Right lobe of liver (tissue), 6 donors: ENCODE results near the gene KLHL1. TPM values are rescaled to one million over a fixed set of nuclear protein-coding genes. Genes with fewer than 3 reads are reported as not detected.

Source experiments
- ATAC-seq, 4 donors: fragments of 200-7000 bp; cut with Tn5 transposase; one replicate each; pipeline ENCODE4 v1.9.1; 2020; ENCODE audit warnings: mild to moderate bottlenecking in 4 of 4, moderate library complexity in 4 of 4
- DNase-seq, 3 donors: peaks; one replicate each; pipeline ENCODE4 v3.0.0-alpha.2; 2020
- H3K27ac ChIP-seq, 3 donors: fragments of 200-600 bp; one replicate each; pipeline ENCODE4 v1.8.0; 2022
- H3K27me3 ChIP-seq, 2 donors: fragments of 200-600 bp; one replicate each; pipeline ENCODE4 v1.8.0; 2022
- H3K36me3 ChIP-seq, 4 donors: fragments of 200-600 bp; sonication (generic) in 1 of 4; one replicate each; pipeline versions ENCODE4 v1.5.1 to v1.8.0; 2017 to 2022; ENCODE audit warnings: control low read depth in 1 of 4
- H3K4me1 ChIP-seq, 4 donors: fragments of 200-600 bp; sonication (generic) in 1 of 4; one replicate each; pipeline versions ENCODE4 v1.5.1 to v1.8.0; 2017 to 2022; ENCODE audit warnings: control low read depth in 1 of 4
- H3K4me3 ChIP-seq, 3 donors: fragments of 200-600 bp; one replicate each; pipeline ENCODE4 v1.8.0; 2022
- H3K9me3 ChIP-seq, 4 donors: fragments of 200-600 bp; sonication (generic) in 1 of 4; one replicate each; pipeline versions ENCODE4 v1.5.1 to v1.8.0; 2017 to 2022; ENCODE audit warnings: control low read depth in 1 of 4
- CTCF ChIP-seq, 4 donors: fragments of 200-600 bp in 3 of 4; fragments of 450-650 bp in 1 of 4; IDR thresholded peaks; one replicate each; pipeline versions ENCODE4 v1.5.1 to v1.8.0; 2016 to 2022; ENCODE audit warnings: antibody characterized with exemption in 4 of 4, mild to moderate bottlenecking in 2 of 4
- POLR2A ChIP-seq: fragments of 450-650 bp; IDR thresholded peaks from one replicate; pipeline ENCODE4 v1.6.1; 2017; ENCODE audit warnings: antibody characterized with exemption, mild to moderate bottlenecking
- WGBS: methylation state at CpG from one replicate; pipeline ENCODE4 v1.1.6; 2018; ENCODE audit warnings: low coverage, low lambda C conversion rate; ENCODE audit not compliant: insufficient coverage; ENCODE audit errors: missing lambda C conversion rate; 5-methylcytosine and 5-hydroxymethylcytosine counted together
- intact Hi-C, 2 donors: fragments of 100-400 bp; cut with DNase I; formaldehyde crosslinking; loops; one replicate each; pipeline versions ENCODE4 v1.11.2 to v1.14.1; 2022
- total RNA-seq, 6 experiments: library from RNA; depleted of rRNA in 2 of 6; stranded (reverse); fragments of >200 nt in 2 of 6; fragmentation: NEBNext Ultra II Directional in 3 of 6; extraction: Animal tissue kit (Norgen Biotek cat#: 25700) in 3 of 6; gene quantifications; one replicate each; pipeline versions ENCODE4 v1.1.0 to v1.2.4, GENCODE V29; 2016 to 2023
- donor health status: DM: no; HTN: yes; CAD: no.
- donor health status: DM: no; HTN: no; CAD: no.
- donor health status: DM: no; HTN: no; CAD: no.
- donor health status: DM: no; HTN: yes; CAD: no.
- donor health status: DM: no; HTN: yes; CAD: no.

KLHL1 gene
- total RNA-seq, 6 experiments from 2014 or later: not detected

GRCh38 chr13:69970520-69970919 is 137.7 kb downstream of the KLHL1 start:
- intact Hi-C loops: no loop called here
- 32% methylated on average over 2 of the region's 2 CpGs for WGBS

GRCh38 chr13:69959046-69959445 is 149.2 kb downstream of the KLHL1 start:
- ATAC-seq (no peak), DNase-seq (no peak)
- Histone ChIP-seq H3K27ac (no peak overlapping the region), H3K9me3 (no peaks in the 10 kb centered on the region), H3K4me1 (no peaks in the 10 kb centered on the region), H3K4me3 (no peak overlapping the region), H3K27me3 (no peaks in the 10 kb centered on the region), H3K36me3 (no peaks in the 10 kb centered on the region)
- intact Hi-C loops: no loop called here
- WGBS: 61% methylated on average over 2 of the region's 2 CpGs
- TF ChIP-seq CTCF (IDR thresholded peaks at IDR 0.05): no peak
- no peak for TF ChIP-seq POLR2A

More at GRCh38 chr13:69970520-69970919, 137.7 kb downstream of the KLHL1 start:
- no peaks in the 10 kb centered on the region for H3K4me1 ChIP-seq
- no peak overlapping the region for H3K4me3 ChIP-seq
- H3K9me3 ChIP-seq: no peaks in the 10 kb centered on the region
- ATAC-seq: peak in 1 of 4 donors; percentile 24
- no peak overlapping the region for H3K27ac ChIP-seq
- H3K27me3 ChIP-seq: no peaks in the 10 kb centered on the region
- TF ChIP-seq CTCF (IDR thresholded peaks at IDR 0.05): no peak
- no peak for TF ChIP-seq POLR2A
- no peak for DNase-seq
- no peaks in the 10 kb centered on the region for H3K36me3 ChIP-seq

DNA sequence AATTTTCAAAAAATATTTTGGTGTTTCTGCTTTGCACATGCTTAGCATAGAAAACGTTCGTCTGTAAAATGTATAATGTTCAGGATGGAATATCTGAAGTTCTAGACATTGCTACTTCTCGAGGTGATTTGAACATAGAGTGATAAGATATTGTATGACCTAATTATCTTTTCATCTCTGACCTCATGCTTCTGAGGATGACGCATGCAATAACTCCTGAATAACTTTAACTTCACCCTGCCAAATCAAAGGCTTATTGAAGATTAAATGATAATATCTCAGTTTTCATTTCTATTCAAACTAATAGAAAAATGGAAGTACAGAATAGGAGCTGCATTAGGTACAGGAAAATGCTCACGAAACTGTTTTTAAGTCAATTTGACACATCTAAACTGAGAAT is 151.4 kb downstream of the KLHL1 start:
- intact Hi-C loops: no loop called here
- Histone ChIP-seq H3K4me3 (no peak overlapping the region), H3K27ac (no peak overlapping the region), H3K27me3 (no peaks in the 10 kb centered on the region), H3K4me1 (no peaks in the 10 kb centered on the region), H3K9me3 (no peaks in the 10 kb centered on the region), H3K36me3 (no peaks in the 10 kb centered on the region)
- 64% methylated on average over 5 of the region's 5 CpGs for WGBS
- DNase-seq (no peak), ATAC-seq (no peak)
- TF ChIP-seq POLR2A: no peak
- no peak for TF ChIP-seq CTCF (IDR thresholded peaks at IDR 0.05)

DNA sequence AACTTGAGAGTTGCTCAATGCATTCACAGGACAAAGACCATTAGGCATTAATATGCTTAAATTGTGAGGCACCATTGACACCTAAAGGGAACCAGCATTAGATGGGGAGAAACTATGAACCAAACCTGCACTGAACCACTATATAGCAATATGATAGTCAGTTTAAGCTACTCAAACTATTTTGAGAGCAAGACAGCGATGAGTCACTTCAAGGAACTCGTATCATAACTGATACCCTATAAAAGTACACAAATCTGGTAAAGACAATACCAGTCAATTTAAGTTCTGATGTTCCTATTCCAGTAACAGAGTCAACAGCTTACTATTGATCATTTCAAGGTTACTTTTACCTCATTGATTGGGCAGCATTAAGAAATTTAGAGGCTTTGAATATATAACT is 151.9 kb downstream of the KLHL1 start:
- no peak for ATAC-seq
- Histone ChIP-seq H3K27me3 (no peaks in the 10 kb centered on the region), H3K36me3 (no peaks in the 10 kb centered on the region), H3K9me3 (no peaks in the 10 kb centered on the region), H3K4me1 (no peaks in the 10 kb centered on the region), H3K4me3 (no peak overlapping the region), H3K27ac (no peak overlapping the region)
- 76% methylated on average over 2 of the region's 2 CpGs for WGBS
- TF ChIP-seq POLR2A (no peak), CTCF (IDR thresholded peaks at IDR 0.05) (no peak)
- DNase-seq: no peak
- intact Hi-C loops: no loop called here

DNA sequence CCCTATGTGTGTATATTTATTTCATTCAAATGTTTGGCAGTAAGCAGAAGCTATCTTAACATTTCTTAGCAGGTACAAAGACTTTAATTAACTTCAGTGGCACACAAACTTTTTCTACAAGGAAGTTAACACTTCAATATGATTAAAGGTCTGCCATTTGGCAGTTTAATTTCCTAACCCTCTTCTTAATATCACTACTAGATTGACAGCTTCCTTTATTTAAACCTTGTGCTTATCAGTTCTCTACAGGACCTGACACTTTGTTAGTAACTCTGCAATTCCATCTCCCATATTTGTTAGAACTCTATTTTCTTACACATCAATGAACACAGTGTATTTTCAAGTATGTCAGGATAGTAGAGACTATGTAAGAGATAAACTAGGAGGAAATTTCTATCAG is 153.0 kb downstream of the KLHL1 start:
- intact Hi-C loops: no loop called here
- Histone ChIP-seq H3K27me3 (no peaks in the 10 kb centered on the region), H3K4me3 (no peak overlapping the region), H3K9me3 (no peaks in the 10 kb centered on the region), H3K4me1 (no peaks in the 10 kb centered on the region), H3K36me3 (no peaks in the 10 kb centered on the region), H3K27ac (no peak overlapping the region)
- TF ChIP-seq POLR2A (no peak), CTCF (IDR thresholded peaks at IDR 0.05) (no peak)
- ATAC-seq (no peak), DNase-seq (no peak)
